ENCODE data around the gene GPATCH3.

The GPATCH3 gene

DNA sequence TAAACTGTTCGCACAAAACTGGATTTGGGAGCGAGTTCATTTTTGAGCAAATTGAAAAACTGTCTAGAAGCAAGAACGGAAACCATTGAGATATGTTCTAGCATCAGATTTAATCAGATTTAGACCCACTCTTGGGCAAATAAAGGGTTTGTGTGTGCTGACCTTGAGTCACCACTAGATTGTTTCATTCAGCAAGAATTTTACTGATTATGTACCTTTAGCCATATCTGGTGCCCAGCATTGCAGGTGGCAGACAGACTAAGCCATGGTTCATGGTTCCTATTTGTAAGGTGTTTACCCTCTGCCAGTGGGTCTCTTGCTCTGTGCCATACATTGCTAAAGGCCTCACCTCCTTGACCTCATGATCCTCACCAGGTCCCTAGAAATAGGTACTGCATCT is 22.6 kb upstream of the GPATCH3 start:
- Histone ChIP-seq H3K4me3 (replicated peaks; ENCODE audit: insufficient read depth, low read length) (peak overlapping the region; percentile 90), H3K27ac (replicated peaks) (peak overlapping the region; percentile 90; the same call in 1 of the 2 replicates), H3K27me3 (ENCODE audit: insufficient read depth, poor library complexity, severe bottlenecking) (no peaks in the 10 kb centered on the region)
- no peak for DNase-seq (ENCODE audit: low read depth in 1 of 2, low spot score in 1 of 2)
- TF ChIP-seq, protein P1, sequence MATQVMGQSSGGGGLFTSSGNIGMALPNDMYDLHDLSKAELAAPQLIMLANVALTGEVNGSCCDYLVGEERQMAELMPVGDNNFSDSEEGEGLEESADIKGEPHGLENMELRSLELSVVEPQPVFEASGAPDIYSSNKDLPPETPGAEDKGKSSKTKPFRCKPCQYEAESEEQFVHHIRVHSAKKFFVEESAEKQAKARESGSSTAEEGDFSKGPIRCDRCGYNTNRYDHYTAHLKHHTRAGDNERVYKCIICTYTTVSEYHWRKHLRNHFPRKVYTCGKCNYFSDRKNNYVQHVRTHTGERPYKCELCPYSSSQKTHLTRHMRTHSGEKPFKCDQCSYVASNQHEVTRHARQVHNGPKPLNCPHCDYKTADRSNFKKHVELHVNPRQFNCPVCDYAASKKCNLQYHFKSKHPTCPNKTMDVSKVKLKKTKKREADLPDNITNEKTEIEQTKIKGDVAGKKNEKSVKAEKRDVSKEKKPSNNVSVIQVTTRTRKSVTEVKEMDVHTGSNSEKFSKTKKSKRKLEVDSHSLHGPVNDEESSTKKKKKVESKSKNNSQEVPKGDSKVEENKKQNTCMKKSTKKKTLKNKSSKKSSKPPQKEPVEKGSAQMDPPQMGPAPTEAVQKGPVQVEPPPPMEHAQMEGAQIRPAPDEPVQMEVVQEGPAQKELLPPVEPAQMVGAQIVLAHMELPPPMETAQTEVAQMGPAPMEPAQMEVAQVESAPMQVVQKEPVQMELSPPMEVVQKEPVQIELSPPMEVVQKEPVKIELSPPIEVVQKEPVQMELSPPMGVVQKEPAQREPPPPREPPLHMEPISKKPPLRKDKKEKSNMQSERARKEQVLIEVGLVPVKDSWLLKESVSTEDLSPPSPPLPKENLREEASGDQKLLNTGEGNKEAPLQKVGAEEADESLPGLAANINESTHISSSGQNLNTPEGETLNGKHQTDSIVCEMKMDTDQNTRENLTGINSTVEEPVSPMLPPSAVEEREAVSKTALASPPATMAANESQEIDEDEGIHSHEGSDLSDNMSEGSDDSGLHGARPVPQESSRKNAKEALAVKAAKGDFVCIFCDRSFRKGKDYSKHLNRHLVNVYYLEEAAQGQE (IDR thresholded peaks at IDR 0.05; ENCODE audit: insufficient replicate concordance, low read depth): no peak
- TF ChIP-seq GABPA (IDR thresholded peaks at IDR 0.05; ENCODE audit: low read depth) (no peak), CTCF (IDR thresholded peaks at IDR 0.05; ENCODE audit: insufficient read depth, low read length) (no peak), SPI1 (IDR thresholded peaks at IDR 0.05; ENCODE audit: borderline replicate concordance, low read depth) (no peak), POLR2AphosphoS5 (IDR thresholded peaks at IDR 0.05; ENCODE audit: low read depth) (no peak)

DNA sequence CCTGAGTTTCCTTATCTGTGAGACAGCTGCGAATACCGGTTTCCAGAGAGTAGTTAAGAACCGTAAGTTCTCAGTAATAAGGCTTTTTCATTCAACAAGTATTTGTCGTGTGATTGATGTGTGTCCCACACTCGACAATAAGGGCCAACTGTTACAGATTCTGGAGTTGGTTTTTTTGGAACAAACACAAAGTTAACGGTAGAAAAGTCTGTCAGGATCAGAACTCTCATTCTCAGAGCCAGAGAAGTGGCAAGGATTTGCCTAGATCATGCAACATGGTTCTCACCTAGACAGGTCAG is 22.1 kb upstream of the GPATCH3 start:
- TF ChIP-seq CTCF (IDR thresholded peaks at IDR 0.05; ENCODE audit: insufficient read depth, low read length): no peak
- TF ChIP-seq, protein P1 (IDR thresholded peaks at IDR 0.05; ENCODE audit: insufficient replicate concordance, low read depth): no peak
- no peak for TF ChIP-seq GABPA (IDR thresholded peaks at IDR 0.05; ENCODE audit: low read depth)
- TF ChIP-seq POLR2AphosphoS5 (IDR thresholded peaks at IDR 0.05; ENCODE audit: low read depth): no peak
- no peak for TF ChIP-seq SPI1 (IDR thresholded peaks at IDR 0.05; ENCODE audit: borderline replicate concordance, low read depth)
- no peaks in the 10 kb centered on the region for H3K27me3 ChIP-seq (ENCODE audit: insufficient read depth, poor library complexity, severe bottlenecking)
- no peak for DNase-seq (ENCODE audit: low read depth in 1 of 2, low spot score in 1 of 2)
- peak overlapping the region; percentile 90 for H3K4me3 ChIP-seq (replicated peaks; ENCODE audit: insufficient read depth, low read length)
- H3K27ac ChIP-seq (replicated peaks): peak overlapping the region; percentile 90

GRCh38 chr1:26921540-26922430 is 21.5 kb upstream of the GPATCH3 start, which contains the start of gene NUDC:
NUDC (plus strand) TSS chr1:26921743; CDS start chr1:26921849, 106 bp downstream.
- H3K27ac ChIP-seq (replicated peaks): peak within 1 kb of the TSS; percentile 90
- H3K27me3 ChIP-seq (ENCODE audit: insufficient read depth, poor library complexity, severe bottlenecking): no peaks in the 10 kb centered on the region
- peak; percentile 96 to 98 for DNase-seq (ENCODE audit: low read depth in 1 of 2, low spot score in 1 of 2)
- peak within 1 kb of the TSS; percentile 90 for H3K4me3 ChIP-seq (replicated peaks; ENCODE audit: insufficient read depth, low read length)
- TF ChIP-seq SPI1 (IDR thresholded peaks at IDR 0.05; ENCODE audit: borderline replicate concordance, low read depth): peak; percentile 5; the same call in 1 of the 2 replicates
- peak; percentile 86 for TF ChIP-seq GABPA (IDR thresholded peaks at IDR 0.05; ENCODE audit: low read depth)
- peak; percentile 84 for TF ChIP-seq POLR2AphosphoS5 (IDR thresholded peaks at IDR 0.05; ENCODE audit: low read depth)
- TF ChIP-seq CTCF (IDR thresholded peaks at IDR 0.05; ENCODE audit: insufficient read depth, low read length): no peak
- TF ChIP-seq, protein P1 (IDR thresholded peaks at IDR 0.05; ENCODE audit: insufficient replicate concordance, low read depth): no peak

Data from HL-60 (cell line).